ENCODE measurements around the gene ZBTB32.

Gene ZBTB32

DNA sequence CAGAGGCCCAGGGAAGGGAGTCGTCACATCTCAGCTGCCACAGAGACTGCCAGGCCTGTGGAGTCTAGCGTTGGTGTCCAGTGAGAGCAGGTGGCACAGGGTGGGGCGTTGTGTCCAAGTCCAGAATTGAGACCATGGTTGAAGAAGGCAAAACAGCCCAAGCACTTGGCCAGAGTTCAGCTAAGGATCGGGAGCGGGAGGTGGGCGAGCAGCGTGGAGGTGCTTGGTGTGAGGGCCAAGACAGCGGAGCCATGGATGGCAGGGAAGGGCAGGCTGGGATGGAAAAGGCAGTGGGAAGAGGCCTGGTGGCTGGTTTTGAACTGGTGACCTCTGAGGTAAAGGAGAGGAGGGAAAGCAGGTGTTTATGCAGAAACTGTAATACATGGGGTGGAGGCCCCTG is 29.9 kb downstream of the ZBTB32 start:
- H3K4me3 ChIP-seq (ENCODE audit: low read depth, low read length) = no peak overlapping the region
- H3K4me1 ChIP-seq = no peaks in the 10 kb centered on the region
- H3K27me3 ChIP-seq = no peaks in the 10 kb centered on the region
- H3K36me3 ChIP-seq = peaks cover 82% of the 10 kb centered on the region
- DNase-seq = no peak
- TF ChIP-seq, protein P1, sequence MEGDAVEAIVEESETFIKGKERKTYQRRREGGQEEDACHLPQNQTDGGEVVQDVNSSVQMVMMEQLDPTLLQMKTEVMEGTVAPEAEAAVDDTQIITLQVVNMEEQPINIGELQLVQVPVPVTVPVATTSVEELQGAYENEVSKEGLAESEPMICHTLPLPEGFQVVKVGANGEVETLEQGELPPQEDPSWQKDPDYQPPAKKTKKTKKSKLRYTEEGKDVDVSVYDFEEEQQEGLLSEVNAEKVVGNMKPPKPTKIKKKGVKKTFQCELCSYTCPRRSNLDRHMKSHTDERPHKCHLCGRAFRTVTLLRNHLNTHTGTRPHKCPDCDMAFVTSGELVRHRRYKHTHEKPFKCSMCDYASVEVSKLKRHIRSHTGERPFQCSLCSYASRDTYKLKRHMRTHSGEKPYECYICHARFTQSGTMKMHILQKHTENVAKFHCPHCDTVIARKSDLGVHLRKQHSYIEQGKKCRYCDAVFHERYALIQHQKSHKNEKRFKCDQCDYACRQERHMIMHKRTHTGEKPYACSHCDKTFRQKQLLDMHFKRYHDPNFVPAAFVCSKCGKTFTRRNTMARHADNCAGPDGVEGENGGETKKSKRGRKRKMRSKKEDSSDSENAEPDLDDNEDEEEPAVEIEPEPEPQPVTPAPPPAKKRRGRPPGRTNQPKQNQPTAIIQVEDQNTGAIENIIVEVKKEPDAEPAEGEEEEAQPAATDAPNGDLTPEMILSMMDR (IDR thresholded peaks at IDR 0.05; ENCODE audit: low read depth, low read length) = no peak
- H3K9me3 ChIP-seq = no peaks in the 10 kb centered on the region

DNA sequence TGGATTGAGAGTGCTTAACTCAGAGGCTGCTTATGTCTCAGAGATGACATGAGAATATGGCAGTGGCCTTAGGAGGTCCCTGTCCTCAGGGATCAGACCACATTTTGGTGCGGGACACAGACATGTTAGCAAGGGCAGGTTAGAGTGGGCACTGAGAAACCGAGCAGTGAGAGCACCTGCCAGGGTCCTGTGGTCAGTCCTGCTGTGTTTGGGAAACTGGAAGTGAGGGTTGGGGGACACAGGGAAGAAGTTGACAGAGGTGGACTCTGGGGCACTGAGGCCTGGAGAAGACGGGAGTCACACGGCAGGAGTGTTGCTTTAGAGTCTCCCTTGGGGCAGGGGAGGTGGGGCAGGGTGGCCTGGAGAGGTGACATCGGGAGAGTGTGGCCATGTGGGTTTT is 30.5 kb downstream of the ZBTB32 start:
- no peaks in the 10 kb centered on the region for H3K9me3 ChIP-seq
- no peak overlapping the region for H3K4me3 ChIP-seq (ENCODE audit: low read depth, low read length)
- no peak for DNase-seq
- no peaks in the 10 kb centered on the region for H3K27me3 ChIP-seq
- no peaks in the 10 kb centered on the region for H3K4me1 ChIP-seq
- TF ChIP-seq, protein P1 (IDR thresholded peaks at IDR 0.05; ENCODE audit: low read depth, low read length) = no peak
- peaks cover 76% of the 10 kb centered on the region for H3K36me3 ChIP-seq

DNA sequence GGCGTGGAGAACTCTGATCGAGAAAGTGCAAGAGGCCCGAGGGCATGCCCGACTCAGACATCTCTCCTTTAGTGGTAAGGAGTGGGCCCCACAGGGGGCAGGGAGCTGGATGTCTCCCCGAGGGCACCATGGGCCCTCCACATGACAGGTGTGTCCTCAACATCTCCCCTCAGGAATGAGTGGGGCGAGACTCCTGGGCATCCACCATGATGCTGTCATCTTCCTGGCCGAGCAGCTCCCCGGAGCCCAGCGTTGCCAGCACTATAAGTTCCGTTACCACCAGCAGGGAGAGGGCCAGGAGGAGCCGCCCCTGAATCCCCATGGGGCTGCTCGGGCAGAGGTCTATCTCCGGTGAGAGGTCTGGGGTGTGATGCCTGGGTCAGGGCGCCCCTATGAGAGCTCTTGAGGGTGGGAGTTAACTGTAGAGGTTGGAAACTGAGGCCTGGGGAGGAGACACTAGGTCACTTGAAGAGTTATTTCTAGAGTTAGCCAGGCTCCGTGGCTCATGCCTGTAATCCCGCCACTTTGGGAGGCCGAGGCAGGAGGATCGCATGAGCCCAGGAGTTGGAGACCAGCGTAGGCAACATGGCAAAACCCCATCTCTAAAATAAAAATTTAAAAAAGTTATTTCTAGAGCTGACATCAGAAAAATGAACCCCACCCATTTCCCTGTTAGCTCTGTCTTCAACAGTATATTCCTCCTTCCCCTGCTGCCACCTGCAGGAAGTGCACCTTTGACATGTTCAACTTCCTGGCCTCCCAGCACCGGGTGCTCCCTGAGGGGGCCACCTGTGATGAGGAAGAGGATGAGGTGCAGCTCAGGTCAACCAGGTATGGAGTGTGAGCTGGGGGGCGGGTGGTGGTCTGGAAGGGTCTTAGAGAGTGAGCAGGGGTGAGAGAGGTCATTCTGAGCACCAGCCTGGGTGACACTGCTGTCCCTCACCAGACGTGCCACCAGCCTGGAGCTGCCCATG is 32.8 kb downstream of the ZBTB32 start:
- Histone ChIP-seq H3K36me3 (peaks cover 53% of the 10 kb centered on the region), H3K9me3 (no peaks in the 10 kb centered on the region), H3K4me3 (ENCODE audit: low read depth, low read length) (no peak overlapping the region), H3K4me1 (no peaks in the 10 kb centered on the region), H3K27me3 (no peaks in the 10 kb centered on the region)
- no peak for DNase-seq
- TF ChIP-seq, protein P1 (IDR thresholded peaks at IDR 0.05; ENCODE audit: low read depth, low read length) = peak; percentile 28

DNA sequence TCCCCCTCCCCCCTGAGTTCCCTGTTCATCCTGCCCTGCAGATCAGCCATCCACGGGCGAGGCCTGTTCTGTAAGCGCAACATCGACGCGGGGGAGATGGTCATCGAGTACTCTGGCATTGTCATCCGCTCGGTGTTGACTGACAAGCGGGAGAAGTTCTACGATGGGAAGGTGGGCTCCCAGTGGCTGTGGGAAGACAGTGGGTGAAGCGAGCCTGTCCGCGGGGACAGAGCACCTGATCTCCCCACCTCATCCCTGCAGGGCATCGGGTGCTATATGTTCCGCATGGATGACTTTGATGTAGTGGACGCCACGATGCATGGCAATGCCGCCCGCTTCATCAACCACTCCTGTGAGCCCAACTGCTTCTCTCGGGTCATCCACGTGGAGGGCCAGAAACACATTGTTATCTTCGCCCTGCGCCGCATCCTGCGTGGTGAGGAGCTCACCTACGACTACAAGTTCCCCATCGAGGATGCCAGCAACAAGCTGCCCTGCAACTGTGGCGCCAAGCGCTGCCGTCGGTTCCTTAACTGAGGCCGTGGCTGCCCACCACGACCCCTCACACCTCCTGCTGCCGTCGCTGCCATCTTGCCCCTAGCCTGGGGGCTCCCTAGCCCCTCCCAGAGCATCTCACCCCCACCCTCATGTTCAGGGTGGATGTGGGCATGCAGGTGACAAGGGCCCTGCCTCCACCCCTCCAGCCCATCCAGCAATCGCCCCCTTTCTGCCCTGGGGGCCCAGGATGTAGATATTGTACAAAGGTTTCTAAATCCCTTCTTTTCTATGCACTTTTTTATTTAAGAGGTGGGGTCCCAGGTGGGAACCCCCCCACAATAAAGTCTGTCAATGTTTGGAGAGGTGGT is 33.9 kb downstream of the ZBTB32 start:
- H3K36me3 ChIP-seq = peaks cover 45% of the 10 kb centered on the region
- no peak for DNase-seq
- TF ChIP-seq, protein P1 (IDR thresholded peaks at IDR 0.05; ENCODE audit: low read depth, low read length) = no peak

DNA sequence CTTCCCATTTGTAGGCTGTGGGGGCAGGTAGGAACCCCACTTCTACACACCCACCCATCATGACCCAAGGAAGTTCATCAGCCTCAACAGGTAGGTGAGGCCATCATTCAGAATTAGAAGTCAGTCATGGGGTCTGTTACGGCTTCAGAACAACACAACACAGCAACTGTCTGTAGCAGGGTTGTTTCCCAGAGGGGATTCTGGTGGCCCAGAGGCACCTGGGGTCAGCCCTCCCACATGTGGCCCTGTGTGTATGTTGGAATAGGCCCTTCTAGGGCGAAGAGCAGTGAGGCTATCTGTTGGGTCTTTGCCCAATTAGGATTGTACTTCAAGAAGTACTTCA is 34.5 kb downstream of the ZBTB32 start:
- no peak for DNase-seq
- H3K27me3 ChIP-seq = no peaks in the 10 kb centered on the region
- no peaks in the 10 kb centered on the region for H3K4me1 ChIP-seq
- H3K9me3 ChIP-seq = no peaks in the 10 kb centered on the region
- H3K4me3 ChIP-seq (ENCODE audit: low read depth, low read length) = no peak overlapping the region
- peaks cover 40% of the 10 kb centered on the region for H3K36me3 ChIP-seq
- TF ChIP-seq, protein P1 (IDR thresholded peaks at IDR 0.05; ENCODE audit: low read depth, low read length) = no peak

More for the DNA sequence above, 33.9 kb downstream of the ZBTB32 start:
- H3K9me3 ChIP-seq = no peaks in the 10 kb centered on the region
- H3K4me3 ChIP-seq (ENCODE audit: low read depth, low read length) = no peak overlapping the region
- H3K4me1 ChIP-seq = no peaks in the 10 kb centered on the region
- H3K27me3 ChIP-seq = no peaks in the 10 kb centered on the region

Data from BE2C (cell line).